HCT116 (cell line): ENCODE data around the gene CACNA2D3. TPM values are rescaled to one million over a fixed set of nuclear protein-coding genes. Genes with fewer than 3 reads are reported as not detected.

Source experiments
- ATAC-seq: fragments of 200-7000 bp; cut with Tn5 transposase; 2 replicates; pipeline ENCODE4 v1.9.1; 2020; ENCODE audit warnings: mild to moderate bottlenecking, moderate library complexity
- BruUV-seq: library from RNA; stranded (reverse); fragments of 400-500 nt; replicated peaks from 2 replicates; lab custom pipeline; 2021; lab: Mats Ljungman, UMichigan
- CTCF ChIA-PET: fragments of 300-600 bp; sonication (Branson Sonifier 250); formaldehyde crosslinking; loops from one replicate; lab custom pipeline; 2021; ENCODE audit warnings: antibody characterized with exemption; lab: Charles Lee
- POLR2A ChIA-PET: fragments of 300-600, 350-600 bp; sonication (Branson Sonifier 250); formaldehyde crosslinking; loops from one replicate; lab custom pipeline; 2021; ENCODE audit warnings: antibody characterized with exemption; lab: Charles Lee
- RAD21 ChIA-PET, 2 experiments: fragments of 300-600 bp; sonication (Branson Sonifier 250); formaldehyde crosslinking; loops; one replicate each; lab custom pipeline; 2023; ENCODE audit warnings: low total read pairs in 2 of 2; ENCODE audit not compliant: uncharacterized antibody in 2 of 2, unreplicated experiment in 2 of 2, low non-redundant PET in 1 of 2; lab: Charles Lee
- DNase-seq: peaks from one replicate; pipeline ENCODE4 v3.0.0-alpha.2; 2010; ENCODE audit warnings: low read depth, low spot score
- H2AFZ ChIP-seq: fragments of 200-600 bp; shearing (Covaris generic), sonication (generic); 2 replicates; pipeline ENCODE4 v1.6.1; 2017; ENCODE audit warnings: low read depth, mixed run types, mixed read lengths, antibody characterized with exemption, low read length; ENCODE audit not compliant: poor library complexity, severe bottlenecking
- H3K27ac ChIP-seq: 2 replicates; pipeline ENCODE4 v1.5.1; 2012; ENCODE audit warnings: low read depth, low read length
- H3K27me3 ChIP-seq: fragments of 200-600 bp; sonication (generic); 2 replicates; pipeline ENCODE4 v1.6.1; 2016; ENCODE audit warnings: mixed run types, low read length, mixed read lengths; ENCODE audit not compliant: insufficient read depth
- H3K36me3 ChIP-seq, 2 experiments: fragments of 200-500 bp in 1 of 2; fragments of 200-600 bp in 1 of 2; sonication (Bioruptor generic) in 1 of 2; sonication (generic) in 1 of 2; 2 replicates each; pipeline versions ENCODE4 v1.5.1 to v1.6.1; 2014 to 2016; ENCODE audit warnings: low read length in 2 of 2, inconsistent platforms in 1 of 2, mixed read lengths in 1 of 2, mixed run types in 1 of 2; ENCODE audit not compliant: insufficient read depth in 2 of 2, control insufficient read depth in 1 of 2
- H3K4me1 ChIP-seq, 2 experiments: fragments of 200-600 bp in 1 of 2; sonication (generic) in 1 of 2; 2 replicates each; pipeline versions ENCODE4 v1.5.1 to v1.6.1; 2012 to 2017; ENCODE audit warnings: low read length in 2 of 2, inconsistent platforms in 1 of 2, mild to moderate bottlenecking in 1 of 2, mixed read lengths in 1 of 2, mixed run types in 1 of 2, moderate library complexity in 1 of 2; ENCODE audit not compliant: insufficient read depth in 2 of 2, control insufficient read depth in 1 of 2
- H3K4me2 ChIP-seq: fragments of 200-600 bp; sonication (generic); 2 replicates; pipeline ENCODE4 v1.6.1; 2017; ENCODE audit warnings: mixed run types, low read length, mixed read lengths
- H3K4me3 ChIP-seq, 2 experiments: fragments of 200-600 bp in 1 of 2; sonication (generic) in 1 of 2; replicated peaks in 1 of 2; 2 replicates each; pipeline ENCODE4 v1.5.1; 2011 to 2016; ENCODE audit warnings: low read length in 2 of 2, control low read depth in 1 of 2, low read depth in 1 of 2, mild to moderate bottlenecking in 1 of 2, mixed read lengths in 1 of 2, mixed run types in 1 of 2
- H3K79me2 ChIP-seq: fragments of 200-600 bp; sonication (generic); 2 replicates; pipeline ENCODE4 v1.6.1; 2017; ENCODE audit warnings: mild to moderate bottlenecking, mixed run types, low read length, moderate library complexity, mixed read lengths; ENCODE audit not compliant: insufficient read depth
- H3K9ac ChIP-seq: fragments of 200-600 bp; sonication (generic); 2 replicates; pipeline ENCODE4 v1.6.1; 2016; ENCODE audit warnings: low read length, mixed read lengths
- H3K9me2 ChIP-seq: fragments of 200-600 bp; sonication (generic), shearing (Covaris generic); 2 replicates; pipeline ENCODE4 v1.6.1; 2017; ENCODE audit warnings: mixed run types, mild to moderate bottlenecking, moderate library complexity; ENCODE audit not compliant: insufficient read depth
- H3K9me3 ChIP-seq, 2 experiments: fragments of 200-500 bp in 1 of 2; fragments of 200-600 bp in 1 of 2; sonication (Bioruptor generic) in 1 of 2; sonication (generic) in 1 of 2; 2 replicates each; pipeline ENCODE4 v1.6.1; 2014 to 2017; ENCODE audit warnings: low read length in 2 of 2, mixed read lengths in 2 of 2, inconsistent platforms in 1 of 2, low read depth in 1 of 2, mild to moderate bottlenecking in 1 of 2, mixed run types in 1 of 2, moderate library complexity in 1 of 2; ENCODE audit not compliant: control insufficient read depth in 1 of 2, insufficient read depth in 1 of 2
- H4K20me1 ChIP-seq: fragments of 200-600 bp; sonication (generic), shearing (Covaris generic); 2 replicates; pipeline ENCODE4 v1.6.1; 2017; ENCODE audit warnings: mixed run types, mild to moderate bottlenecking, moderate library complexity; ENCODE audit not compliant: insufficient read depth
- CBX3 ChIP-seq: IDR thresholded peaks from 2 replicates; pipeline ENCODE4 v1.6.1; 2012; ENCODE audit warnings: low read depth
- CEBPB ChIP-seq: IDR thresholded peaks from 2 replicates; pipeline ENCODE4 v1.6.1; 2012; ENCODE audit warnings: low read depth
- EGR1 ChIP-seq: IDR thresholded peaks from 2 replicates; pipeline ENCODE4 v1.6.1; 2012; ENCODE audit warnings: low read depth
- EZH2 ChIP-seq: fragments of 200-600 bp; sonication (generic); IDR thresholded peaks from 2 replicates; pipeline ENCODE4 v1.6.1; 2017; ENCODE audit warnings: antibody characterized with exemption, mixed run types
- FOSL1 ChIP-seq: IDR thresholded peaks from 2 replicates; pipeline ENCODE4 v1.6.1; 2012; ENCODE audit warnings: low read depth
- JUND ChIP-seq: IDR thresholded peaks from 2 replicates; pipeline ENCODE4 v1.6.1; 2012
- POLR2AphosphoS5 ChIP-seq: IDR thresholded peaks from 2 replicates; pipeline ENCODE4 v1.6.1; 2011; ENCODE audit warnings: mild to moderate bottlenecking, low read depth, low read length, moderate library complexity
- RAD21 ChIP-seq: IDR thresholded peaks from 2 replicates; pipeline ENCODE4 v1.6.1; 2012; ENCODE audit warnings: low read depth, mild to moderate bottlenecking
- SIN3A ChIP-seq: IDR thresholded peaks from 2 replicates; pipeline ENCODE4 v1.6.1; 2012; ENCODE audit warnings: low read depth
- YY1 ChIP-seq: IDR thresholded peaks from 2 replicates; pipeline ENCODE4 v1.6.1; 2011; ENCODE audit warnings: low read length, low read depth, moderate library complexity, mild to moderate bottlenecking; ENCODE audit not compliant: insufficient replicate concordance; ENCODE audit errors: extremely low read depth
- ZFX ChIP-seq: fragments of 450-650 bp; IDR thresholded peaks from 2 replicates; pipeline ENCODE4 v1.6.1; 2017
- intact Hi-C: fragments of 100-400 bp; cut with micrococcal nuclease; formaldehyde crosslinking; loops from 2 replicates; pipeline ENCODE4 v1.10.0; 2022
- total RNA-seq: library from RNA; stranded (reverse); gene quantifications from one replicate; pipeline ENCODE4 v1.2.1, GENCODE V29; 2021; ENCODE audit not compliant: unreplicated experiment
- TF ChIP-seq, protein P1 (sequence below), 3 experiments: fragments of 200-600 bp in 1 of 3; sonication (generic) in 1 of 3; IDR thresholded peaks in 2 of 3; conservative IDR thresholded peaks in 1 of 3; 2 replicates each; pipeline ENCODE4 v1.5.1; 2012 to 2017; ENCODE audit warnings: low read depth in 2 of 3, low read length in 2 of 3, antibody characterized with exemption in 1 of 3, borderline replicate concordance in 1 of 3, control low read depth in 1 of 3, mild to moderate bottlenecking in 1 of 3, mixed read lengths in 1 of 3, mixed run types in 1 of 3, moderate library complexity in 1 of 3; ENCODE audit not compliant: insufficient read depth in 1 of 3
- TF ChIP-seq, protein P2 (sequence below): IDR thresholded peaks from 2 replicates; pipeline ENCODE4 v1.6.1; 2012
- TF ChIP-seq, protein P3 (sequence below): IDR thresholded peaks from 2 replicates; pipeline ENCODE4 v1.6.1; 2012
- TF ChIP-seq, protein P4 (sequence below): IDR thresholded peaks from 2 replicates; pipeline ENCODE4 v1.6.1; 2011; ENCODE audit warnings: mild to moderate bottlenecking, low read length, moderate library complexity; ENCODE audit not compliant: insufficient replicate concordance; ENCODE audit errors: extremely low read depth
- TF ChIP-seq, protein P5 (sequence below): IDR thresholded peaks from 2 replicates; pipeline ENCODE4 v1.6.1; 2012; ENCODE audit warnings: low read depth

CACNA2D3 gene
- total RNA-seq, 1 experiment from 2014 or later: 0.20 TPM

DNA sequence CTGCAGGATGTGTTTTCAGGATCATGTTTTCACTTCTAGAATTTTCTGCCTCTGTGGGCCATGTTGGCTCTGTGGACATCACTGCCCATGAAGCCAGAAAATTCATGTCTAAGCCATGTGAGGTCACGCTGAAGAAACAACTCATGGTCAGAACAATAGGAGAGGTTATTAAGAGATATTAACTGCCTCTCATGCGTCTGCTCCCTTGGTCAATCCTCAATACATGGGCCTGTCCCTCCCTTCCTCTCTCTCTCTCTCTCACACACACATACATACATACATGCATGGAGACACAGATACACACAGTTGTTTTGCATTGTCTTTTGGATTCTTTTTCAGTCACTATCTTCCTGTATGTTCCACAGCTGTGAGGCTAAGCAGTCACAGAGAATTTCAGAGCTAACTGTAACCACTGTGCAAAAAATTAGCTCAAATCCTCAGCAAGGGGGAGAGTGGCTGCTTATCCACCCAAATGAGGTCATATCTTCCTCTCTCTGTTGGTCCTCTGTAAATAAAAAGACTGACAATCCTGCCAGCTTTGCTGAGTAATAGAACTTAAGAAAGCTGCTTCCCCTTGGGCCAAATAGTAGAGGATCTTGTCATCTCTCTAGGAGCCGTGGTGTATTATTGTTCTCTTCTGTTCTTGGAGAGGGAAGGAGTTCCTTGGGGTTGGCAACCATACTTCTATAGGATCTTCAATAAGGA, 759.9 kb downstream of the CACNA2D3 start:
- DNase-seq (no peak), ATAC-seq (no peak)
- ChIA-PET RAD21 (no interaction called here), CTCF (no interaction called here), POLR2A (no interaction called here)
- no peaks in the 10 kb centered on the region for H4K20me1 ChIP-seq
- H3K36me3 ChIP-seq: no peaks in the 10 kb centered on the region
- H3K27ac ChIP-seq: no peak overlapping the region
- no peak overlapping the region for H2AFZ ChIP-seq
- peaks cover 0 to 3% of the 10 kb centered on the region in 2 experiments; a peak in 2 of 4 replicates for H3K9me3 ChIP-seq
- no peaks in the 10 kb centered on the region for H3K9me2 ChIP-seq
- intact Hi-C loops: no loop called here
- no peak overlapping the region for H3K4me3 ChIP-seq
- H3K9ac ChIP-seq: no peak overlapping the region
- H3K4me2 ChIP-seq: no peak overlapping the region
- H3K4me1 ChIP-seq: no peaks in the 10 kb centered on the region
- TF ChIP-seq SIN3A: no peak
- no peak for TF ChIP-seq ZFX
- TF ChIP-seq, protein P1, sequence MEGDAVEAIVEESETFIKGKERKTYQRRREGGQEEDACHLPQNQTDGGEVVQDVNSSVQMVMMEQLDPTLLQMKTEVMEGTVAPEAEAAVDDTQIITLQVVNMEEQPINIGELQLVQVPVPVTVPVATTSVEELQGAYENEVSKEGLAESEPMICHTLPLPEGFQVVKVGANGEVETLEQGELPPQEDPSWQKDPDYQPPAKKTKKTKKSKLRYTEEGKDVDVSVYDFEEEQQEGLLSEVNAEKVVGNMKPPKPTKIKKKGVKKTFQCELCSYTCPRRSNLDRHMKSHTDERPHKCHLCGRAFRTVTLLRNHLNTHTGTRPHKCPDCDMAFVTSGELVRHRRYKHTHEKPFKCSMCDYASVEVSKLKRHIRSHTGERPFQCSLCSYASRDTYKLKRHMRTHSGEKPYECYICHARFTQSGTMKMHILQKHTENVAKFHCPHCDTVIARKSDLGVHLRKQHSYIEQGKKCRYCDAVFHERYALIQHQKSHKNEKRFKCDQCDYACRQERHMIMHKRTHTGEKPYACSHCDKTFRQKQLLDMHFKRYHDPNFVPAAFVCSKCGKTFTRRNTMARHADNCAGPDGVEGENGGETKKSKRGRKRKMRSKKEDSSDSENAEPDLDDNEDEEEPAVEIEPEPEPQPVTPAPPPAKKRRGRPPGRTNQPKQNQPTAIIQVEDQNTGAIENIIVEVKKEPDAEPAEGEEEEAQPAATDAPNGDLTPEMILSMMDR (IDR thresholded peaks at IDR 0.05 in 2 of 3, conservative IDR thresholded peaks at IDR 0.05 in 1 of 3; ENCODE audit: borderline replicate concordance in 1 of 3, insufficient read depth in 1 of 3, low read depth in 2 of 3, low read length in 2 of 3): no peak
- no peak for TF ChIP-seq EZH2
- no peak for TF ChIP-seq YY1
- TF ChIP-seq, protein P2, sequence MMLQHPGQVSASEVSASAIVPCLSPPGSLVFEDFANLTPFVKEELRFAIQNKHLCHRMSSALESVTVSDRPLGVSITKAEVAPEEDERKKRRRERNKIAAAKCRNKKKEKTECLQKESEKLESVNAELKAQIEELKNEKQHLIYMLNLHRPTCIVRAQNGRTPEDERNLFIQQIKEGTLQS: no peak
- TF ChIP-seq FOSL1: no peak
- no peak for TF ChIP-seq EGR1
- no peak for TF ChIP-seq CEBPB
- TF ChIP-seq JUND: no peak
- TF ChIP-seq RAD21: no peak
- TF ChIP-seq, protein P3, sequence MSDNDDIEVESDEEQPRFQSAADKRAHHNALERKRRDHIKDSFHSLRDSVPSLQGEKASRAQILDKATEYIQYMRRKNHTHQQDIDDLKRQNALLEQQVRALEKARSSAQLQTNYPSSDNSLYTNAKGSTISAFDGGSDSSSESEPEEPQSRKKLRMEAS: no peak
- no peak for TF ChIP-seq POLR2AphosphoS5
- TF ChIP-seq, protein P4, sequence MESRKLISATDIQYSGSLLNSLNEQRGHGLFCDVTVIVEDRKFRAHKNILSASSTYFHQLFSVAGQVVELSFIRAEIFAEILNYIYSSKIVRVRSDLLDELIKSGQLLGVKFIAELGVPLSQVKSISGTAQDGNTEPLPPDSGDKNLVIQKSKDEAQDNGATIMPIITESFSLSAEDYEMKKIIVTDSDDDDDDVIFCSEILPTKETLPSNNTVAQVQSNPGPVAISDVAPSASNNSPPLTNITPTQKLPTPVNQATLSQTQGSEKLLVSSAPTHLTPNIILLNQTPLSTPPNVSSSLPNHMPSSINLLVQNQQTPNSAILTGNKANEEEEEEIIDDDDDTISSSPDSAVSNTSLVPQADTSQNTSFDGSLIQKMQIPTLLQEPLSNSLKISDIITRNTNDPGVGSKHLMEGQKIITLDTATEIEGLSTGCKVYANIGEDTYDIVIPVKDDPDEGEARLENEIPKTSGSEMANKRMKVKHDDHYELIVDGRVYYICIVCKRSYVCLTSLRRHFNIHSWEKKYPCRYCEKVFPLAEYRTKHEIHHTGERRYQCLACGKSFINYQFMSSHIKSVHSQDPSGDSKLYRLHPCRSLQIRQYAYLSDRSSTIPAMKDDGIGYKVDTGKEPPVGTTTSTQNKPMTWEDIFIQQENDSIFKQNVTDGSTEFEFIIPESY: no peak
- TF ChIP-seq, protein P5, sequence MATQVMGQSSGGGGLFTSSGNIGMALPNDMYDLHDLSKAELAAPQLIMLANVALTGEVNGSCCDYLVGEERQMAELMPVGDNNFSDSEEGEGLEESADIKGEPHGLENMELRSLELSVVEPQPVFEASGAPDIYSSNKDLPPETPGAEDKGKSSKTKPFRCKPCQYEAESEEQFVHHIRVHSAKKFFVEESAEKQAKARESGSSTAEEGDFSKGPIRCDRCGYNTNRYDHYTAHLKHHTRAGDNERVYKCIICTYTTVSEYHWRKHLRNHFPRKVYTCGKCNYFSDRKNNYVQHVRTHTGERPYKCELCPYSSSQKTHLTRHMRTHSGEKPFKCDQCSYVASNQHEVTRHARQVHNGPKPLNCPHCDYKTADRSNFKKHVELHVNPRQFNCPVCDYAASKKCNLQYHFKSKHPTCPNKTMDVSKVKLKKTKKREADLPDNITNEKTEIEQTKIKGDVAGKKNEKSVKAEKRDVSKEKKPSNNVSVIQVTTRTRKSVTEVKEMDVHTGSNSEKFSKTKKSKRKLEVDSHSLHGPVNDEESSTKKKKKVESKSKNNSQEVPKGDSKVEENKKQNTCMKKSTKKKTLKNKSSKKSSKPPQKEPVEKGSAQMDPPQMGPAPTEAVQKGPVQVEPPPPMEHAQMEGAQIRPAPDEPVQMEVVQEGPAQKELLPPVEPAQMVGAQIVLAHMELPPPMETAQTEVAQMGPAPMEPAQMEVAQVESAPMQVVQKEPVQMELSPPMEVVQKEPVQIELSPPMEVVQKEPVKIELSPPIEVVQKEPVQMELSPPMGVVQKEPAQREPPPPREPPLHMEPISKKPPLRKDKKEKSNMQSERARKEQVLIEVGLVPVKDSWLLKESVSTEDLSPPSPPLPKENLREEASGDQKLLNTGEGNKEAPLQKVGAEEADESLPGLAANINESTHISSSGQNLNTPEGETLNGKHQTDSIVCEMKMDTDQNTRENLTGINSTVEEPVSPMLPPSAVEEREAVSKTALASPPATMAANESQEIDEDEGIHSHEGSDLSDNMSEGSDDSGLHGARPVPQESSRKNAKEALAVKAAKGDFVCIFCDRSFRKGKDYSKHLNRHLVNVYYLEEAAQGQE: no peak
- no peak for TF ChIP-seq CBX3
- H3K79me2 ChIP-seq: no peaks in the 10 kb centered on the region
- H3K27me3 ChIP-seq: no peaks in the 10 kb centered on the region
- BruUV-seq: no TSS peak
